Endodermal cell (in vitro differentiated cells): ENCODE results near the gene THSD7B. TPM values are rescaled to one million over a fixed set of nuclear protein-coding genes. Genes with fewer than 3 reads are reported as not detected.

Source experiments
- DNase-seq: peaks from one replicate; pipeline ENCODE4 v3.0.0-alpha.2; 2017
- H3K27ac ChIP-seq: 2 replicates; pipeline ENCODE4 v1.5.1; 2013; ENCODE audit warnings: mild to moderate bottlenecking, low read depth, low read length, moderate library complexity
- H3K27me3 ChIP-seq: 2 replicates; pipeline ENCODE4 v1.6.1; 2013; ENCODE audit warnings: mild to moderate bottlenecking, low read length, moderate library complexity; ENCODE audit not compliant: insufficient read depth, control insufficient read depth, poor library complexity, severe bottlenecking
- H3K36me3 ChIP-seq: 2 replicates; pipeline ENCODE4 v1.7.0; 2013; ENCODE audit warnings: mild to moderate bottlenecking, low read length, moderate library complexity; ENCODE audit not compliant: control insufficient read depth, insufficient read depth
- H3K4me1 ChIP-seq: one replicate; pipeline ENCODE4 v1.7.0; 2013; ENCODE audit warnings: low read length; ENCODE audit not compliant: control insufficient read depth, insufficient read depth
- H3K4me3 ChIP-seq: 2 replicates; pipeline ENCODE4 v1.5.1; 2013; ENCODE audit warnings: mild to moderate bottlenecking, low read length, moderate library complexity
- H3K9ac ChIP-seq: 2 replicates; pipeline ENCODE4 v1.6.1; 2013; ENCODE audit warnings: mild to moderate bottlenecking, low read length, moderate library complexity; ENCODE audit not compliant: poor library complexity, severe bottlenecking; ENCODE audit errors: extremely low read depth
- H3K9me3 ChIP-seq: 2 replicates; pipeline ENCODE4 v1.6.1; 2013; ENCODE audit warnings: mild to moderate bottlenecking, low read length, moderate library complexity; ENCODE audit not compliant: control insufficient read depth
- H3K27ac Mint-ChIP-seq: 2 replicates; pipeline ENCODE4 v1.8.0; 2020; ENCODE audit warnings: mixed read lengths
- H3K27me3 Mint-ChIP-seq: 2 replicates; pipeline ENCODE4 v1.8.0; 2021; ENCODE audit warnings: mild to moderate bottlenecking, mixed read lengths; ENCODE audit not compliant: insufficient read depth
- H3K36me3 Mint-ChIP-seq: 2 replicates; pipeline ENCODE4 v1.8.0; 2020; ENCODE audit warnings: low read depth, mixed read lengths
- H3K4me1 Mint-ChIP-seq: 2 replicates; pipeline ENCODE4 v1.8.0; 2020; ENCODE audit warnings: mixed read lengths
- H3K4me3 Mint-ChIP-seq: 2 replicates; pipeline ENCODE4 v1.8.0; 2020; ENCODE audit warnings: mild to moderate bottlenecking, moderate library complexity, mixed read lengths
- H3K9me3 Mint-ChIP-seq: 2 replicates; pipeline ENCODE4 v1.8.0; 2020; ENCODE audit warnings: mild to moderate bottlenecking, mixed read lengths
- CTCF ChIP-seq: fragments of 200-600 bp; sonication (generic); conservative IDR thresholded peaks from 2 replicates; pipeline ENCODE4 v1.5.0; 2021; ENCODE audit warnings: antibody characterized with exemption, mild to moderate bottlenecking
- WGBS, 2 experiments: methylation state at CpG; one replicate each; pipeline versions ENCODE4 v1.1.5 to v1.1.7; 2013; ENCODE audit warnings: missing lambda C conversion rate in 2 of 2, mixed read lengths in 1 of 2; ENCODE audit not compliant: insufficient coverage in 1 of 2, insufficient read length in 1 of 2; 5-methylcytosine and 5-hydroxymethylcytosine counted together
- total RNA-seq, 2 donors: library from RNA; stranded (reverse); fragmentation: NEBNext Ultra II Directional in 1 of 2; extraction: Animal tissue kit (Norgen Biotek cat#: 25700) in 1 of 2; gene quantifications; 2 replicates in 1 of 2; 3 replicates in 1 of 2; pipeline ENCODE4 v1.2.1, GENCODE V29; 2021

The THSD7B gene
- total RNA-seq, 2 donors from 2014 or later: 1.8 to 2.6 TPM

GRCh38 chr2:137039482-137040152 is 274.3 kb downstream of the THSD7B start:
- WGBS, 2 experiments: 74 to 86% methylated on average over 2 of the region's 2 CpGs
- no peak for DNase-seq
- Mint-ChIP-seq H3K4me3 (no peak overlapping the region), H3K27ac (peak overlapping the region; percentile 27), H3K4me1 (peaks cover 10% of the 10 kb centered on the region), H3K27me3 (no peaks in the 10 kb centered on the region), H3K9me3 (peaks cover 7% of the 10 kb centered on the region), H3K36me3 (no peaks in the 10 kb centered on the region)
- Histone ChIP-seq H3K4me1 (peaks cover 8% of the 10 kb centered on the region), H3K27ac (no peak overlapping the region), H3K27me3 (no peaks in the 10 kb centered on the region), H3K4me3 (peak overlapping the region; percentile 44), H3K36me3 (no peaks in the 10 kb centered on the region), H3K9ac (no peak overlapping the region), H3K9me3 (peaks cover 2% of the 10 kb centered on the region)
- TF ChIP-seq CTCF: no peak

GRCh38 chr2:137047369-137047768 is 282.0 kb downstream of the THSD7B start:
- H3K27ac ChIP-seq: no peak overlapping the region
- no peaks in the 10 kb centered on the region for H3K27me3 ChIP-seq
- no peak for DNase-seq
- H3K27me3 Mint-ChIP-seq: no peaks in the 10 kb centered on the region
- H3K4me3 ChIP-seq: no peak overlapping the region
- 95% methylated on average over 5 of the region's 5 CpGs for WGBS, 2 experiments
- H3K4me1 ChIP-seq: peaks cover 10% of the 10 kb centered on the region
- H3K9ac ChIP-seq: no peak overlapping the region
- H3K9me3 ChIP-seq: no peaks in the 10 kb centered on the region
- H3K4me3 Mint-ChIP-seq: no peak overlapping the region
- H3K27ac Mint-ChIP-seq: no peak overlapping the region
- TF ChIP-seq CTCF: no peak
- H3K9me3 Mint-ChIP-seq: no peaks in the 10 kb centered on the region
- H3K36me3 ChIP-seq: no peaks in the 10 kb centered on the region
- peaks cover 42% of the 10 kb centered on the region for H3K4me1 Mint-ChIP-seq
- no peaks in the 10 kb centered on the region for H3K36me3 Mint-ChIP-seq

GRCh38 chr2:137048455-137048854 is 283.1 kb downstream of the THSD7B start:
- Mint-ChIP-seq H3K9me3 (no peaks in the 10 kb centered on the region), H3K36me3 (no peaks in the 10 kb centered on the region), H3K27ac (no peak overlapping the region), H3K27me3 (no peaks in the 10 kb centered on the region), H3K4me3 (no peak overlapping the region), H3K4me1 (peaks cover 42% of the 10 kb centered on the region)
- H3K4me3 ChIP-seq: no peak overlapping the region
- peaks cover 10% of the 10 kb centered on the region for H3K4me1 ChIP-seq
- no peak for TF ChIP-seq CTCF
- no peaks in the 10 kb centered on the region for H3K27me3 ChIP-seq
- no peaks in the 10 kb centered on the region for H3K36me3 ChIP-seq
- DNase-seq: no peak
- H3K27ac ChIP-seq: no peak overlapping the region
- no peaks in the 10 kb centered on the region for H3K9me3 ChIP-seq
- whole genome bisulfite sequencing, 2 experiments: 93 to 95% methylated on average over 3 to 5 of the region's 5 CpGs
- no peak overlapping the region for H3K9ac ChIP-seq
